Right lung (tissue), 5 donors: Measurements from ENCODE around the gene GPR142. TPM values are rescaled to one million over a fixed set of nuclear protein-coding genes. Genes with fewer than 3 reads are reported as not detected.

Experiments
- DNase-seq, 2 donors: peaks; one replicate each; pipeline ENCODE4 v3.0.0-alpha.2; 2013
- polyA plus RNA-seq, 5 donors: library from polyadenylated mRNA; unstranded; fragments of 120-200 nt; gene quantifications; one replicate each; pipeline versions ENCODE4 v1.2.1 to v1.2.3, GENCODE V29; 2013; ENCODE audit warnings: inconsistent platforms in 1 of 5, low replicate concordance in 1 of 5; ENCODE audit not compliant: insufficient read length in 5 of 5, insufficient read depth in 1 of 5

The GPR142 gene
- polyA plus RNA-seq, 5 donors: 0.13 to 0.16 (median 0.15) TPM; not detected in 2

DNA sequence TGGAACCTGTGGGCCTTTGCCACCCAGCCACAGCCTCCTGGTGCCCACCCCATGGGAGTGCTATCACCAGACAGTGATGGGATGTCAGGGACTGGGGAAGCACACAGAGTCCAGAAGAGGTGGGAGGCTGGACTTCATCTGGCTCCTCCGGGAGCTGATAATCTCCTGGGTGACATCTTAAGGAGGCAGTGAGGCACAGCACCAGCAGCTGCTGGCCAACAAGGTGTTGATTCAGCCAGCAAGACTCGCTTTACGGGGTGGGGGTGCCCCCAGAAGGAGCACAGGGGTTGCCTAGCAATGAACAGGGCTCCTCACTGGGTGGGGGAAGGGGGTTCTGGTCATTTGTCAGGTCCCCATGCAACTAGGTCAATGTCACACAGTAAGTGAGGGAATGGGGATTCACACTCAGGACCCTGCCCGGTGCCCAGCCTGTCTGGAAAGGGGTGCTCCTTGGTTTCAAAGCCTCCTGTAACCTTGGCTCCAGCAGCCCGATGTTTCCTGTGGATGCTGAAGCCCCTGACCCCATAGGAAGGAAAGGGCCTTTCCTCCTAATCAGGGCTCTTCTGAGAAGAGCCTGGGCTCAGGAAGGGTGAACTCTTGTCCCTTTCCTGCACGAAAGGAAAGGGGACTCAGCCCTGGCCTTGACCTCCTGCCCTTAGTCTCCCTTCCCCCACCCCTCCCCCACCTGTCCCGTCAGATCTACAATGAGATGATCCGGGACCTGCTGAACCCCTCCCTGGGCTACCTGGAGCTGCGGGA is 23.6 kb upstream of the GPR142 start:
- DNase-seq: no peak

GRCh38 chr17:74344658-74345057 is 22.6 kb upstream of the GPR142 start:
- no peak for DNase-seq

- DNase-seq: no peak
Observed at GRCh38 chr17:74345433-74346241, 21.7 kb upstream of the GPR142 start.

DNA sequence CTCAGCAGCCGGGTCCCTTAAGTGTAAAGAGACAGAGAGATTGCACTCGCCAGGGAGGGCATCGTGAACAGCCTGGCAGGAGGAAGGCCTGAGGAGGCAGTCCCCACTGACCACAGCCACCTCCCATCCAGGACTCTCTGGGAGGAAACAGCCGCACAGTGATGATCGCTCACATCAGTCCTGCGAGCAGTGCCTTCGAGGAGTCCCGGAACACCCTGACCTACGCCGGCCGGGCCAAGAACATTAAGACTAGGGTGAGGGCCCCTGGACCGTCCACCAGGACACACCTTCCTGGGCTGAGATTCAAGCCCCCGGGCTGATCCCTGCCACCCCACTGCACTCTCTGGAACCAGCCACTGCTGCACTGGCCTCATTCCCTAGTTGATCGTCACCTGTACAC is 19.7 kb upstream of the GPR142 start:
- DNase-seq: no peak

GRCh38 chr17:74349120-74349519 is 18.2 kb upstream of the GPR142 start:
- DNase-seq: no peak

- DNase-seq: no peak
Observed at GRCh38 chr17:74350486-74350885, 16.8 kb upstream of the GPR142 start.

GRCh38 chr17:74351552-74352210 is 15.6 kb upstream of the GPR142 start:
- no peak for DNase-seq

- DNase-seq: no peak
Observed at GRCh38 chr17:74353446-74354060, 13.8 kb upstream of the GPR142 start.

DNA sequence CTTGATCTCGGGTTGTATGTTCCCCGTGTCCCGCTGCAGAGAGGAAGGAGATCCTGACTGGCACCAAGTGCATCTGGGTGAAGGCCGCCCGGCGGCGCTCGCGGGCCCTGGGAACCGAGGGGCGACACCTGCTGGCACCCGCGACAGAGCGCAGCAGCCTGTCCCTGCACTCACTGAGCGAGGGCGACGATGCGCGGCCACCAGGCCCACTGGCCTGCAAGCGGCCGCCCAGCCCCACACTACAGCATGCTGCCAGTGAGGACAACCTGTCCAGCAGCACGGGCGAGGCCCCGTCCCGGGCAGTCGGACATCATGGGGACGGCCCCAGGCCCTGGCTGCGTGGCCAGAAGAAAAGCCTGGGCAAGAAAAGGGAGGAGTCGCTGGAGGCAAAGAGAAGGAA is 13.2 kb upstream of the GPR142 start:
- no peak for DNase-seq

DNA sequence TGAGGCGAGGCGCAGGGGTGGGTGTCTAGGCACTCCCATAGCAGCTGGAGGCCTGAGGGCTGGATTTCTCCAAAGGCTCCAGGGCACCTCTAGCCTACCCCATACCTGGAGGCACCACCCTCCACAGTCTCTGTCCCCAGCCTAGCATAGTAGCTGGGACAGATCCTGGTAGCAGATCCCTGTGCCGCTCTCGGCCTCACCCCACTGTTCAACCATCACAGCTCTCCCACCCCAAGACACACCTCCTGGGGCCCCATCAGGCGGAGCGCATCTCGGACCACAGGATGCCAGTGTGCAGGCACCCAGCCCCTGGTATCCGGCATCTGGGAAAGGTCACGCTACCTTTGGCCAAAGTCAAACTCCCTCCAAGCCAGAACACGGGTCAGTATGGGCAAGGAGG is 12.7 kb upstream of the GPR142 start:
- no peak for DNase-seq

GRCh38 chr17:74355065-74355464 is 12.2 kb upstream of the GPR142 start:
- no peak for DNase-seq

DNA sequence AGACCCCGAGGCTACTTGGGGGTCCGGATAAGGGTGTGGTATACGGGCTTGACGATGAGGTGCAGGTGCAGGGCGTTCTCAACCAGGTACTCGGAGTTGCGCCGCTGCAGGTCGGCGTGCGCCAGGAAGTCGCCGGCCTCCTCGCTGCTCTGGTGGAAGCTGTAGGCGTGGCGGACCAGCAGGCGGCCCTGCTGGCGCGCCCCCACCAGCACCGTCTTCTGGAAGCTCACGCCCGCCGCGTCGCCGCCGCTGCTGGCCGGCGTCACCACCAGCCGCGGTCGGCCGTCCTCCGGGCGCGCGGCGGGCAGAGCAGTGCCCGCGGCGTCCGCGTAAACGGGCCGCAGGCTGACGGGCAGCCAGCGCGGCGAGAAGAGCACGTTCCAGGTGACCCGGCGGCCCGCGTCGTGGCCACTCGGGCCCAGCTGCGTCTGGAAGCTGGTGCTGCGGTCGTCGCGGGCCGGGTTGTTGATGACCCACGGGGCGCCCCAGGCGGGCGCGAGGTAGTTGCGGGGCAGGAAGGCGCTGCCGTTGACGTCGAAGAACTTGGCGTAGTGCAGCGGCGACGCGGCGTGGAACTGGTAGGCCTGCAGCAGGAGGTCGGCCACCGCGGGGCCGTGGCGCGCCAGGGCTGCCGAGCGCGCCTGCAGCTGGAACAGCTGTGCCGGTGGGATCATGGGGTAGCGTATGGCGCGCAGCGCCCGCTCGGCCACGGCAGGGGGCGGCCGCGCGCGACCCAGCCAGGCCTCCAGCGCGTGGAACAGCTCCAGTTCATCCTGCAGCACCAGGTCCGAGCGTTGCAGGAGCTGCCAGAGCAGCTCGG is 10.4 kb upstream of the GPR142 start:
- DNase-seq: no peak

- no peak for DNase-seq
Observed at GRCh38 chr17:74357466-74357809, 9.9 kb upstream of the GPR142 start.

DNA sequence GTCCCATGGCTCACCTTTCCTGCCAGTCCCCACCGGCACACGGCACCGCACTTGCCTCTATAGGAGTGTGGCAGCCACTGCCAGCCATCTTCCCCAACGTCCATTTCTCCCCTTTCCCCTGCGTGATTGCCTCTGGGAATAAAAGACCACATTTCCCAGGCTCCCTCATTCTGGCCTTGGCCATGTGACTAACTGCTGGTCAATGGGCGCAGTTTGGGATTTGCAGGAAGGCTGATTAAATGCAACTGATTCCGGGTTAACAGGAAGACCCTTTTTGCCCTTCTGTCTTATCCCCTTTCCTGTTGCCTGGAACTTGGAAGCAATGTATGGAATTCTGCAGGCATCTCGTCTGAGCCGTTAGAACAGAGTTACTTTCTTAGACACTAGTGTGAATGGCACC is 8.6 kb upstream of the GPR142 start:
- no peak for DNase-seq

DNA sequence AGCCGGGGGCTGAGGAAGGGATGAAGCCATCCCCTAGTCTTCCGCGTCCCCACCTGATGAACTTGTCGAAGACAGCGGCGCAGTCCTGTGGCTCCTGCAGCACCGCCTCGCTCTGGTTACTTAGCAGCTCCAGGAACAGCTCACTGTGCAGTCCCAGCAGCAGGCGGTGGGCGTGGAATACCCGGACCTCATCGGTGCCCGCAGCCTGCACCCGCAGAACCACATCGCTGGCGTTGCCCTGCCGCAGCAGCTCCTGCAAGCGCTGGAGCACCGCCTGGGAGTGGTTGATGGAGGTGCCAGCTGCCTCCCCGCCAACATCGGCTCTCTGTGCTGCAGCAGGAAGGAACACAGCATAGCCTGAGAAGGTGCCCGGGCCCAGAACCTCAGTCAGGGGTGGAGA is 7.4 kb upstream of the GPR142 start:
- no peak for DNase-seq

DNA sequence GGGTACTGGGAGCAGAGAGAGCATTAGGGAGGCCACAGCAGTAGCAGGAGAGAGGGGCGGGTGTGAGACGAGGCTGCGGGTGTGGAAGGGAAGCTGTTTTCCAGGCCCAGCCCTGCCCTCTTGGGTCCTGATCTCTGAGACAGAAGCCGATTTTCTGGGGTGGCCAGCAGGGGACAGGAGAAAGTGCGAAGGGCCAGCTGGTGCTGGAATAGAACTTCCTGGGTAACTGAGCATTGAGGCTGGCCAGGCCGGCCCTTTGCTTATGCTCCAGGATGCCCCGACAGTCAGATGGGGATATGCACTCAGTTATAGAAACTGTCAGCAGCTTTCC is 6.4 kb upstream of the GPR142 start:
- DNase-seq: no peak

GRCh38 chr17:74361230-74362068 is 5.9 kb upstream of the GPR142 start, which contains the start of gene BTBD17:
TSS of gene BTBD17 (minus strand) at chr17:74361868. CDS start at chr17:74361819, 49 bp downstream.
- no peak for DNase-seq

GRCh38 chr17:74362069-74362405 is 5.3 kb upstream of the GPR142 start:
- DNase-seq: no peak

GRCh38 chr17:74362810-74363498 is 4.4 kb upstream of the GPR142 start:
- DNase-seq: no peak
